Tibial nerve (tissue), 4 donors: ENCODE data around the gene DUOX2.

ENCODE experiments used
- CTCF ChIP-seq, 5 experiments: fragments of 200-600 bp in 3 of 5; fragments of 450-650 bp in 2 of 5; sonication (generic) in 3 of 5; IDR thresholded peaks; one replicate each; pipeline ENCODE4 v1.5.1; 2016 to 2019; ENCODE audit warnings: antibody characterized with exemption in 5 of 5, mild to moderate bottlenecking in 3 of 5, moderate library complexity in 2 of 5
- EP300 ChIP-seq, 2 donors: sonication (generic); formaldehyde crosslinking; IDR thresholded peaks; one replicate each; pipeline ENCODE4 v1.6.1; 2017; ENCODE audit warnings: antibody characterized with exemption in 2 of 2, mild to moderate bottlenecking in 1 of 2

GRCh38 chr15:45161666-45162065, 47.7 kb upstream of the DUOX2 start:
- TF ChIP-seq CTCF (IDR thresholded peaks at IDR 0.05), result no peak
- TF ChIP-seq EP300 (IDR thresholded peaks at IDR 0.05), result no peak
